SK-N-DZ (cell line): Measurements from ENCODE around the gene PLXDC2.
"Not testable (repeated sequence)": the region's sequence is repeated elsewhere in the genome, so short reads cannot be mapped to it uniquely, and the experiment has no call there.

ENCODE experiments used
- DNase-seq: peaks from one replicate; pipeline ENCODE4 v3.0.0-alpha.2; 2015; ENCODE audit warnings: low spot score

Gene PLXDC2

DNA sequence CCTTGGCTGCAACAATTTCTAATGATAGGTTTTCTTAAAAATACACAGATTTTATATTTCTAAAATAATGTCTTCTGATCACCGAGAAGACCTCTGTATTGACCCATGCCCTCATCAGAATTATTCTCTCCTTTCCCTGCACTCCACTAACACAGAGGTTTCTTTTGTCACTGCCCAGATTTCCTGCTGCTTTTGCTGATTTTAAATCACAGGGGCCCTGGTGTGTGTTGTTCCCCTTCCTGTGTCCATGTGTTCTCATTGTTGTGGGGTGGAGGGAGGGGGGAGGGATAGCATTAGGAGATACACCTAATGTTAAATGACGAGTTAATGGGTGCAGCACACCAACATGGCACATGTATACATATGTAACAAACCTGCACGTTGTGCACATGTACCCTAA, 375.2 kb downstream of the PLXDC2 start:
- DNase-seq: not testable (repeated sequence)

DNA sequence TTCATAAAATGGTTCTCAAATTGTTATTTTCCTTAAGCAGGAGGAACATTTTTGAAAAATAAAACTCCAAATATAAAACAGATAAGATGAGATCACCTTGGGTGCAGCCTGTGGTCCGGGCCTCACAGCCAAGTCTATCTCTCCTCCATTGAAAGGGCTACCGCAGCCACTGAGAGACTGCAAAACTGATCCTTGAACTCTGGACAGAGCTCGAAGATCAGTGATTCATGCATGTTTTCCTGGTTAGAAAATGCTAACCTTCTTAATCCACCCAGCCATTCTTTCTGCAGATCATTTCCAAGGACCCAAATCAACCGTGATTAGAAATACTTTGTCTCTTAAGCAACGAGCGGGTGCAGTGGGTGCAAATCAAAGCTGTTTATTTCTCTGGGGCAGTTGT, 378.8 kb downstream of the PLXDC2 start:
- DNase-seq: no peak

DNA sequence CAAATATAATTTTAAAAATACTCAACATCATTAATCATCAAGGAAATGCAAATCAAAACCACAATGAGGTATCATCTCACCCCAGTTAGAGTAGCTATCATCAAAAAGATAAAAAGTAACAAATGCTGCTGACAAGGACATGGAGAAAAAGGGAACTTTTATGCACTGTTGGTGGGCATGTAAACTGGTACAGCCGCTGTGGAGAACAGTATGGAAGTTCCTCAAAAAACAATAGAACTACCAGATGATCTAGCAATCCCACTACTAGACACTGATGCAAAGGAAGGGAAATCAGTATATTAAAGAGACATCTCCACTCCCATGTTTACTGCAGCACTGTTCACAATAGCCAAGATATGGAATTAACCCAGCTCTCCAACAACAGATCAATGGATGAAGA, 384.5 kb downstream of the PLXDC2 start:
- DNase-seq: no peak

DNA sequence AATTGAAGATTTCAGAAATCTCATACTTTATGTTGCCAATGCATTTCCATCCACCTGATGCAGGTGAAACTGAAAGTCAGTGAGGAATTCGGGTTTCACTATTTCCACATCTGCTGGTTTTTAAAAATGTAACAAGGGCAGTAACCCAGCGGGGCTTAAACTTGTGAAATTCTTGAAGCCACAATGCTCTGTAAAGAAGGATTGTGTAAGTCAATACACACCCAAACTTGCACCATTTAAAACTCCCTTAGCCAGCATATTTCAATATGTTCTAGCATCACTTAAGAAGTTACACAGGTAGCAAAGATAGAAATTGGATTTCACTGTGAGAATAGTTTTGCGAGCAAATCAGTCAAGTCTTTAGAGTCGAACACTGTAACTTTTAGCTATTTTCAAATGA, 386.1 kb downstream of the PLXDC2 start:
- DNase-seq: no peak

DNA sequence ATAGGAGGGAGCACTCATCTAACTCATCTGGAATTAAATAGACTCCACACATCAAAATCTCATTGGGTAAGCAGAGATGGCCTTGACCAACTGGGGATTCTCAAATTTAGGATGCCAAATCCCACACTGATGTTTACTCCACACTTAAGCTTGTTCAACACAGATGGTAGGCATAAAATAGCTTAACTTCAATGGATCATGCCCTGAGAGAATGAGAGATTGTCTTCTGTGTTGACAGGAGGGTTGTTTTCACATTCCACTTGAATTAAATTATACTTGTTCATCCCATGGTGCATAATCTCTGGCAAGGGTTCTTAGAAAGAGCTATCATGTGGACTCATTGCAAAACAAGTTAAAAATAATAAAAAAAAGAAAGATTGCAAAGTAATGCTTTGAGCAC, 391.4 kb downstream of the PLXDC2 start:
- DNase-seq: no peak

DNA sequence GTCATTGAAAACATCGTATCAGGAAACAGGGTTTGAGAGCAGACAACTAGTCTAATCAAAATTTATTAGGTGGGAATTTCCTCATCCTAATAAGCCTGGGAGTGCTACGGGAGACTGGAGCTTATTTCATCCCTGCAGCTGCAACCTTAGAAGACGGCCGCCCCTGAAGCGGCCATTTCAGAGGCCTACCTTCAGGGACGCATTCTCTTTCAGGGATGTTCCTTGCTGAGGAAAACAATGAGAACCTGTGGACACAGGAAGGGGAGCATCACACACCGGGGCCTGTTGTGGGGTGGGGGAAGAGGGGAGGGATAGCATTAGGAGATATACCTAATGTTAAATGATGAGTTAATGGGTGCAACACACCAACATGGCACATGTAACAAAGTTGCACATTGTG, 392.9 kb downstream of the PLXDC2 start:
- DNase-seq: not testable (repeated sequence)

DNA sequence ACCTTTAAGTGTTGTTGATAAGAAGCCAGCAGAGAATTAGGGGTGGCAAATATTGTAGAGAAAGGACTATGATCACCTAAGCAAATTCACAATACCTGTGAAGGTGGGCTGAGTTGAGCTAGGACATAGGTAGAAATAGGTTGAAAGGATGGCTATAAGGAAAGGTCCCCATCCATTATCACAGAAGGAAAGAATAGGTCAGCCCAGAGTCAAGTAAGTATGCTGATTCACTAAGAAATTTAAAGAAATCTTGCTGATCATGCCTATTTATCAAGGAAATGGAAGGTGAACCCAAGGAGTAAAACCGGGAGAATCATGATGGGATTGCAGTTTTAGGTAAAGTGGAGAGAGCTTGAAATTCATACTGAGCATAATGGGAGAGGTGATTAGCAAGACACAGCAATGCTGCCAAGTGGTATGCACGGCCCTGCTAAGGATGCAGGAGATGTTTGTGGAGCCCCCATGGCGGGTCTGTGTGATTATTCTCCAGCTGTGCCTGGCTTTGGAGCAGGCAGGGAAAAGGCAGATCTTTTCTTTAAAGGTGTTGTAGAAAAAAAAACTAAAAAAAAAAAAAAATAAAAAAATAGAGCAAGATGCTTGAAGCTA, 399.4 kb downstream of the PLXDC2 start:
- no peak for DNase-seq

DNA sequence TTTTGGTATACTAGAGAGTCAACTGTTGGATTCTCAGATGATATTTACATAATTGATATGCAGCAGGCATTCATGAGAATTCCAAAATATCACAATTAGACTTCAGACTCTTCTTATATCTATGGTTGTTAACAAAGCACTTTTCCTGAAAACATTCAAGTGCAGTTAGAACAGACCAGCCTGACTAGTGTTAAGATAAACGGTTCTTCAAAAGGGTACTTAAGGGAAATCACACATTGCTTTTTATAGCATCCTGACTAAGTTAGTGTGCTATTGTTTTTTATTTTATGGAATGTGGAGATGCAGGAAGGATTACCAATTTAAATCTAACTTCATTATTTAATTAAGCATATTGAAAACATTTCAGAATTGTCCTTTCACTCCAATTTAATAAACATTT, 405.1 kb downstream of the PLXDC2 start:
- DNase-seq: no peak

DNA sequence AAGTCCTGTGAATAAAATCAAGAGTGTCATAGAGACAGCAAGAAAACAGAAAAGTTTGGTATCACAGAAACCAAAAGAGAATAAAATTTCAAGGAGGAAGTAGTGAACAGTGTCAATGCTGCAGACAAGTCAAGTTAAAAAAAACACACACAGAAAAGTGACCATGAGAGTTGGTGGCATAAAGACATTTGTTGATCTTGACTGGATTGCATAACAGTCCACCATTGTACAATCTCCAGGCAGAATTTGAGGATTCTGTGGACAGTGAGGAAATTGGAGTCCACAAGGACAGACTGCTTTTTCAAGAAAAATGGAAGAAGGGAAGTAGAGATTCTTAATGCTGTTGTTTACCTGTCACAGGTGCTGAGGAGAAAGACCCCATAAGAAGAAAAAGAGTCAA, 412.5 kb downstream of the PLXDC2 start:
- DNase-seq: no peak

DNA sequence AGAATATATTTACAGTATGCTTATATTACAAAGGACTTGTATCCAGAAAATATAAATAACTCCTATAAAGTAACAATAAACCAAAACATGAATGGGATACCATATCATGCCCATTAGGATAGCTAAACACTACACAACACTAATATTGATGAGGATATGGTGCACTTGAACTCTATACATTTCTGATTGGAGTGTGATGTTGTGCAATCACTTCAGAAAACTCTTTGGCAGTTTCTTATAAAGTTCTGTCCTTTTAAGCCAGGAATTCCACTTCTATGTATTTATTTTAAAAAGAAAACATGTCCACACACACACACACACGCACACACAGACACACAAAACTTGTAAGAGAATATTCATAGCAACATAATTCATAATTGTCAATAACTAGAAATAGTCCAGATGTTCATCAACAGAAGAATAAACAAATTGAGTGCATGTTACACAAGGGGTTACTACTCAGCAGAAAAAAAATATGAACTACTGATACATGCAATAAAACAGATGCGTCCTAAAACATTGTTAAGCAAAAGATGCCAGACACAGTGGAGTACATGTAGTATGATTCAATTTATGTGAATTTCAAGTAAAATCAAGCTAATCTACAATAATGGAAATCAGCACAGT, 416.0 kb downstream of the PLXDC2 start:
- no peak for DNase-seq

DNA sequence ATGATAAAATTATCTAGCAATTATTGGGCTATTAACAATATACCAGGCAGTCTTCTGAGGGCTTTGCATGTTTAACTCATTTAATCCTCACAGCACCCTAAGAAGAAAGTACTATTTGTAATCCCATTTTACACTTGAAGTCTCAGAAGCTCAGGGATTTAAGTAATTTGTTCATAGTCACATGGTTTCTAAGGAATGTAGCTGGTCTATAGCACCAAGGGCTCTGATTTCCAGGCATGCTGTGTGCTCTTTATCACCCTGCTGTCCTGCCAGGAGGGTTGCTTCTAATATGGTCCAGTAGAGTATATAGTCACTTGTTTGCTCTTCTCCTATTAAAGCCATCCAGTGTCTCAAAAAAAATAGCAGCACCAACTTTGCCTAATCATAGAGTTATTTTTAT, 417.2 kb downstream of the PLXDC2 start:
- no peak for DNase-seq

DNA sequence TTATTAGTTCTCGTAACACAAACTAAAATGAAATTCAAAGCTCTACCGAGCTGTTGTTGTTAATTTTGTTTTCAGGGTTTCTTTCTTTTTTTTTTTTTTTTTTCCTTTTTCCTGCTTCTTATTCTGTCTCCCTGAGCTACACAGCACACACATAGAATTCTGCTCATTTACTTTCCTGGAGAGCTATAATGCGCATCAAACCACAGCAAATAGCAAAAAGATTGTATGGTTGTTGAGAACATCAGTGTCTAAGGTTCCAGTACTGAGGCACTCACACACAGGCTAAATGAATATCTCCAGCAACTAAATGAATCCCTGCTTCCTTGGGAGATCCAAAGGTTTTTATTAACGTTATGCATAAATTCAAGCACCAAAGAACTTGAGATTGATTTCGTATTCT, 418.3 kb downstream of the PLXDC2 start:
- DNase-seq: no peak

DNA sequence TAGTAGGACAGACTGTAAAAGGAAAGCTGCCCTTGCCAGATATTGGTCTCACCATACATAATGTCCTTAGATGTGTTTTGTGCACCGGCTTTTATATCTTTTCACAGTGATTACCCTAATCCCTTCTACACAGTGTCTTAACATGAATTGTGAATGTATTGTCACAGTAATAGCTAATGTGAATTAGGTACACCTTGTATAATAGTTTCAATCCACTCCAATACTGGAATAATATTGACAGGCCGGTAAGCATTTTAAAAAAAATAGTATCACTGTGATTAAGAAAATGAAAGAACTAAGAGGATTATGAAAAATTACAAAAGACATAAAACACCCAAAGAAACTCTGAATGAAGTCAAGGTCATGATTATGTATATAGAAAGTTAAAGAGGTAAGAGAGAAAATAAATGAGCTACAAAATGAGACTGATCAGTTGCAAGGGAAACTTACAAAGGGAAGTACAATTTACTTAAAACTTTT, 420.9 kb downstream of the PLXDC2 start:
- DNase-seq: no peak

DNA sequence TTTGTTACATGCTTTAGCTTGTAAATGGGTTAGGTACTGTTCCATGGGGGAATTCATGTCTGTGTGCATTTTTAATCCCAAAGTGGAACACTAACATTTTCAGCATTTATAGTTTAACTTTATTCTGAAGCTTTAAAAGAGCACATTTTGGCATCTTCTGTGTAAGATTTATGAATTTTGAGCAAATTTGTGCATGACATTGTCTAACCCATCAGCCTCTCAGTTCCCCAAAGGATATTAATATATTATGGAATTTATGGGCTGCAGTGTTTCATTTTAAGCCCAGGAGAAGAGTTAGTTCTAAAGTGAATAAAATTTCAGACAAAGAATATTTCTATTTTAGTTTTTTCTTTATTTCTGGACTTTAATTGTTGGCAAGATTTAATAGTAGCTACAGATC, 421.4 kb downstream of the PLXDC2 start:
- DNase-seq: no peak

DNA sequence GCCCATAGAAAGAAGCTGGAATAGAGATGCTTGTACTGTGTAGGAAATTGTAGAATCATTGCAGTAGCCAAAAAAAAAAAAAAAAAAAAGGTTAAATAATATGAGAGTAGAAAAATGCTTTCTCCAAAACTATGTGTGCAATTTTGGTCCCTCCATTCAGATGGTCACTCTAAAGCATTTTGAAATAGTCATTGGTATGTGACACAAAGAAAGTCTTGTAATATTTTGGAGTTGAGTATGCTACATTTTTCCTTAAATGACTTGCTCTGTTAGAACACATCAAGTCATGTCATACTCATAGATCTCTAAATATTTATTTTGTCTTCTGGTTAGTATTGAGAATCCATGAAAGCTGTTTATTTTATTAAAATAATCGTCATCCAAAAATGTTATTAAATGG, 424.4 kb downstream of the PLXDC2 start:
- DNase-seq: no peak

DNA sequence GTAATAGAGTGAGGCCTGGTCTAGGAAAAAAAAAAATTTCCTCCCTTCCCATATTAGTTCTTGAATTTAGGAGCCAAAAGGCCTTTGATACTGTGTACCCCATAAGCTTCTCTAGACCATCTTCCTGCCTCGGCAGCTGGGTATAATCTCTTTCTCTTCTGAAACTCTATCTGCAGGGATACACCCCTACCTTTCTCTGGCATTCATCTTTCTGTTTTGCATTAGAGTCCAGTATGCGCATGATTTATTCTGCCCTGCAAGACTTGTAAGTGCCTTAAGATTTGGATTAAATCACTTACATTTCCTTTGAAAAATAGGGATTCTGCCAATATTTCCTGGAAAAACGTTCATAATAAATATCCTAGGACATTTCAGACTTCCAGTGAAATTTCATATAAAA, 431.2 kb downstream of the PLXDC2 start:
- no peak for DNase-seq

DNA sequence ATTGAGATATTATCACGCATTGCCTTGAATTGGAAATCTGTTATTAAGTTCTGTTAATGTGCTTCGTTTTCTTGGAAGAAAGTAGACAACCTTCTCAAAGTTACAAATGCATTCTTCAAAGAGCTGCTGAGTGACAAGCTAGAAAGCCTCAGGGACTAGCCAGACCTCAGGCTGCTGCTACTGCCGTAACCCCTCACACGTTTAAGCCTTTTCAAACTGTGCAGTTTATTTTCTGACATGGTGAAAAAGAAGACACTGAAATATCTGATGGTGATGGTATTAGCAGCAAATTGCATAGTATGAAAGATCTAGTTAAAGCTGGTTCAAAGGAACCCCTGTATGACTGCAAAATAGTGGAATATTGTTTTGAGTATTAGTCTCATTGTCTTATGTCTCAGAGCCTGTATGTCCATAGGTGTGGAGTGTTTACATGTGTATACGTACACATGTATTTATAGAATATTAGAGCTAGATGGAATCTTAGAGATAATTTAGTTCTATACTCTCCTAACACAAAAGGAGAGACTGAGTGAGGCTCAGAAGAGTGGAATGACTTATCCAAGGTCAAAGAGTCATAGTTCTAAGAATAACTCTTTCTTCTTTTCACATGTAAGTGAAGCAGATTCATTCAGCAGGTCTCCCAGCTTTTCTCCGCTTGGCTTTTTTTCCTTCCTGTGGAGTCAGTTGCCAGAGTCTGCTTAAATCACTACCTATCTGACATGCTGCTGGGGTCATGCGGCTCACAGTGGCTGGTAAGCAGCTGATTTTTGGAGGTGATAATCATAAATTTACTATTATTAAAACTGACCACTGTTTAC, 431.9 kb downstream of the PLXDC2 start:
- no peak for DNase-seq

DNA sequence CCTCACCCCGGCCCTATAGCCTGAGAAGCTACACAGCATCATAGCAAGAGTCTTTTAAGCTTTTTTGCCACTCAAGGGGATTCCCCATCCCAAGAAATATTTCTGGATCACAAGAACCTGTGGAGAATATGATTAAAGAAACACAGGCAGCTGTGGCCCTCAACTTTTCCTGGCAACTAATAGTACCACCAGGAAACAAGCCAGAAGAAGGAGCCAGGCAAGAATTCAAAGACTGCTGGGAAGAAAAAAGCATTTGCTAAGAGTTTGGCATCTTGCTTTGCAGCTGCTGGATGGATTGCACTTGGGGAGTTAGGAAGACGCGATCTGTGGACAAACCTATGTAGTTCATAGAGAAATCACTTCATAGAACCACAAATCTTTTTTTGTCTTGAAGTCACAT, 437.8 kb downstream of the PLXDC2 start:
- no peak for DNase-seq

DNA sequence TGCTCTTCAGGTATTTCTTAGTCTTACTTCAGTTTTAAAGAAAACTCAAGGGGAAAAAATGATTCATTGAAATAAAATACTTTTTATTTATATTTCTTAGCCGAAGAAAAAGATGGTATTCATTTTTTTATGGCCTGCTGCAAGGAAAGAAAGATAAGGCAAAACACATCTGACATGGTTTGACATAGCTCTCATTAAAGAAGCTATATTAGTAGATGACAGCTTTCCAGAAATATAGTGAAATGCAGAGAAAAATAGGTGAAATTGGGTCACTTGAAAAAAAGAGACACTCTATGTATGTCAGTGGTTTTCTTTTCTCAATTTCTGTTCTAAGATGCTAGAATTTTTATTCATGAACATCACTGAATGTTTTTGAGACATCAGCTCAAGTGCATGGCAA, 438.3 kb downstream of the PLXDC2 start:
- DNase-seq: no peak

DNA sequence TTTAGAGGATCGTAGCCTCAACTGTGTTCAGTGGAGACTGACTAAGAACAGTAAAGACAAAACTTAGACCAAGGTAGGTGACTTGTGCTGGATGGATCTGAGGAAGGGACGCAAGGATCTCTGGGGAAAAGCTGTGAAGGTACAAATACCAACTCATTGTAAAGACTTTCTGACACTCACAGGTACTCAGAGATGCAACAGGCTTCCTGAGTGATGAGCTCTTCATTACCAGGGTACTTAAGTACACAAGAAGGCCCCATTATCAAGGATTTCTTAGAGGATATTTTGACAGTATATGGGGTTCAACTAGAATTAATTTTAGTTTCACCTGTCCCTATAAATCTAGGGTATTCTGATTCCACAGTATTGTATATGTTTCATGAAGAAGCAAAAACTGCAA, 440.7 kb downstream of the PLXDC2 start:
- DNase-seq: no peak

DNA sequence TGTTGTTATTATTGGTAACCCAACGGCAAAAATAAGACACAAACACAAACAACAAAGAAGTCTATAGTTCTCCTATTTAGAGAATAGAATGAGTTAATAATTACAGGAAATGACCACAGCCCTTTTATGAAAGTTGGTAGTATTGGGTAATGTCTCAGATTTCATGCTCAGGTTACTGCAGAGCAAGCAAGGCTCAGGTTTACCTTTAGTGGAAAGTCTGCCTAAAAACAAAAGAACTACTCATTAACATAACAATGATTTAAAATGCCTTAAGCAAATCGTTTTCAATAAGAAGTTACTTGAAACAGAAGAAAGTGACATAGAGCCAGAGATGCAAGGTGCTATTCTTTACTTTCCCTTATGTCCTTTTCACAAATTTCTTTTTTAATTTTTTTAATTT, 441.2 kb downstream of the PLXDC2 start:
- DNase-seq: no peak

DNA sequence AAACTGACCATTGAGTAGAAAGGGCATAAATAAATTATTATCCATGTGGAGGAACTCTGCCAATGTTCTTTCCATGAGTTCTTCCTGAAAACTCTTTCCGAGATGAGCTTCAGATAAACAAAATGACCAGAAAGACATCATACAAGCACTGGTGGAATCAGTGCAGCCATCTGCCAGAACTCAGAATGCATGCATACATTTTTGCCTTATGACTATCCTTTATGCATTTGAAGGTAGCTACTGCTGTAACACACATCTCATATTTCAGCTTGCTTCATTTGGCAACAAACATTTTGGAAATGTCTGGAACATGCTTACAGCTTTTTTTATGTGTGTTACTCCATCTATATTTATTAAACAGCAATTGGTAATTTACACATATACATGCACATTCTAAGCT, 448.9 kb downstream of the PLXDC2 start:
- no peak for DNase-seq

DNA sequence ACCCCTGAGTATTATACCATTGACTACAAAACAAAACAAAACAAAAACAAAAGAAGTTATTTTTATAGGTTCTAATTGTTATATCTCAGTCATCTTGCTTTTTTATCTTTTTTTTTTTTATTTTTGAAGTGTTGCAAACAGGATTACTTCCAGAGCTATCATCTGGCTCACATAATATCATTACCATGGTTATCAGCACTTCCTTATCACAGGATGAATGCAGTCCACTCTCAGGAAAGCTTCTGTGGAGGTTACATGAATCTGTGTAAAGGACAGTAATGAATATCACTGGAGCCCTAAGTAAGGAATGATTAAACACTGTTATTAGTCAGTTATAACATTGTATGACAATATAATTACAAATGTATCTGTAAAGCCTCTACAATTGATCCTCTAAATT, 451.5 kb downstream of the PLXDC2 start:
- DNase-seq: peak; percentile 77
